SK-N-SH (cell line): ENCODE measurements around the gene C1QC. TPM values are rescaled to one million over a fixed set of nuclear protein-coding genes. Genes with fewer than 3 reads are reported as not detected.

Experiments
- CTCF ChIA-PET: fragments of 300-600, 350-600 bp; formaldehyde crosslinking; extraction: SDS; loops from one replicate; lab custom pipeline; 2021; lab: Yijun Ruan, JAX
- POLR2A ChIA-PET: fragments of 350-600 bp; sonication (Branson Sonifier 250); formaldehyde crosslinking; extraction: SDS; loops from one replicate; lab custom pipeline; 2020; ENCODE audit warnings: antibody characterized with exemption, inconsistent platforms; lab: Yijun Ruan, JAX
- DNase-seq: peaks from one replicate; pipeline ENCODE4 v3.0.0; 2012
- H2AFZ ChIP-seq: fragments of 200-600 bp; sonication (generic); 2 replicates; pipeline ENCODE4 v1.8.1; 2016; ENCODE audit warnings: antibody characterized with exemption, mild to moderate bottlenecking, low read depth
- H3F3A ChIP-seq: fragments of 200-600 bp; sonication (generic); replicated peaks from 2 replicates; pipeline ENCODE3; 2016; ENCODE audit warnings: antibody characterized with exemption, mild to moderate bottlenecking; ENCODE audit not compliant: insufficient read depth
- H3K27ac ChIP-seq, 2 experiments: fragments of 200-500 bp in 1 of 2; fragments of 200-600 bp in 1 of 2; sonication (Bioruptor generic) in 1 of 2; sonication (generic), shearing (Covaris generic) in 1 of 2; 2 replicates each; pipeline versions ENCODE4 v1.5.1 to v1.6.1; 2014 to 2016; ENCODE audit warnings: low read depth in 2 of 2, inconsistent platforms in 1 of 2, low read length in 1 of 2, mild to moderate bottlenecking in 1 of 2, mixed read lengths in 1 of 2
- H3K27me3 ChIP-seq: fragments of 200-600 bp; sonication (generic), shearing (Covaris generic); 2 replicates; pipeline ENCODE4 v1.6.1; 2016; ENCODE audit warnings: mixed run types; ENCODE audit not compliant: insufficient read depth
- H3K36me3 ChIP-seq, 2 experiments: fragments of 200-500 bp in 1 of 2; fragments of 200-600 bp in 1 of 2; sonication (Bioruptor generic) in 1 of 2; sonication (generic) in 1 of 2; replicated peaks in 1 of 2; 2 replicates each; pipeline versions ENCODE3 to v1.5.1; 2014 to 2016; ENCODE audit warnings: low read length in 1 of 2, mild to moderate bottlenecking in 1 of 2; ENCODE audit not compliant: insufficient read depth in 2 of 2, control insufficient read depth in 1 of 2
- H3K4me1 ChIP-seq, 2 experiments: fragments of 200-500 bp in 1 of 2; fragments of 200-600 bp in 1 of 2; sonication (Bioruptor generic) in 1 of 2; sonication (generic), shearing (Covaris generic) in 1 of 2; 2 replicates each; pipeline versions ENCODE4 v1.5.1 to v1.6.1; 2014 to 2016; ENCODE audit warnings: low read depth in 1 of 2, low read length in 1 of 2, mixed run types in 1 of 2; ENCODE audit not compliant: insufficient read depth in 2 of 2, control insufficient read depth in 1 of 2
- H3K4me2 ChIP-seq: fragments of 200-600 bp; sonication (generic), shearing (Covaris generic); 2 replicates; pipeline ENCODE4 v1.6.1; 2017; ENCODE audit warnings: mixed run types
- H3K4me3 ChIP-seq, 2 experiments: fragments of 200-500 bp in 1 of 2; fragments of 200-600 bp in 1 of 2; sonication (Bioruptor generic) in 1 of 2; sonication (generic), shearing (Covaris generic) in 1 of 2; 2 replicates each; pipeline versions ENCODE4 v1.5.1 to v1.8.1; 2014 to 2016; ENCODE audit warnings: low read depth in 2 of 2, inconsistent platforms in 1 of 2, low read length in 1 of 2, mild to moderate bottlenecking in 1 of 2, mixed read lengths in 1 of 2, moderate library complexity in 1 of 2
- H3K79me2 ChIP-seq: fragments of 200-600 bp; sonication (generic); 2 replicates; pipeline ENCODE4 v1.8.1; 2017; ENCODE audit warnings: mild to moderate bottlenecking; ENCODE audit not compliant: insufficient read depth
- H3K9ac ChIP-seq: fragments of 200-600 bp; sonication (generic); 2 replicates; pipeline ENCODE4 v1.6.1; 2017; ENCODE audit warnings: mixed run types
- H3K9me2 ChIP-seq: fragments of 200-600 bp; sonication (generic); 2 replicates; pipeline ENCODE4 v1.6.1; 2017; ENCODE audit warnings: mixed run types
- H3K9me3 ChIP-seq: fragments of 200-600 bp; sonication (generic); 2 replicates; pipeline ENCODE4 v1.6.1; 2017; ENCODE audit warnings: mixed run types, mild to moderate bottlenecking, moderate library complexity
- H4K20me1 ChIP-seq: fragments of 200-600 bp; sonication (generic); 2 replicates; pipeline ENCODE4 v1.6.1; 2017; ENCODE audit warnings: mild to moderate bottlenecking, mixed run types; ENCODE audit not compliant: insufficient read depth
- CTCF ChIP-seq: fragments of 200-600 bp; sonication (generic); IDR thresholded peaks from 2 replicates; pipeline ENCODE4 v1.6.1; 2017; ENCODE audit warnings: antibody characterized with exemption, mild to moderate bottlenecking, moderate library complexity
- EZH2phosphoT487 ChIP-seq: fragments of 200-600 bp; sonication (generic); IDR thresholded peaks from 2 replicates; pipeline ENCODE4 v1.6.1; 2017; ENCODE audit warnings: low read depth, mixed run types, mild to moderate bottlenecking, antibody characterized with exemption, moderate library complexity, borderline replicate concordance
- FOSL2 ChIP-seq: IDR thresholded peaks from 2 replicates; pipeline ENCODE4 v1.4.0; 2012; ENCODE audit warnings: low read depth, mild to moderate bottlenecking, moderate library complexity, borderline replicate concordance
- FOXM1 ChIP-seq: IDR thresholded peaks from 2 replicates; pipeline ENCODE4 v1.4.0; 2012; ENCODE audit warnings: low read depth, mild to moderate bottlenecking
- MEF2A ChIP-seq: IDR thresholded peaks from 2 replicates; pipeline ENCODE4 v1.4.0; 2012; ENCODE audit warnings: low read depth, borderline replicate concordance
- MXI1 ChIP-seq: IDR thresholded peaks from 2 replicates; pipeline ENCODE4 v1.6.1; 2012; ENCODE audit warnings: mild to moderate bottlenecking, low read depth, low read length, improper control_type of control experiment
- NFIC ChIP-seq: IDR thresholded peaks from 2 replicates; pipeline ENCODE4 v1.4.0; 2012; ENCODE audit warnings: borderline replicate concordance
- NRF1 ChIP-seq: IDR thresholded peaks from 2 replicates; pipeline ENCODE4 v1.6.1; 2012; ENCODE audit warnings: low read depth, mild to moderate bottlenecking, low read length
- RAD21 ChIP-seq: IDR thresholded peaks from 2 replicates; pipeline ENCODE4 v1.6.1; 2012; ENCODE audit warnings: mild to moderate bottlenecking, low read length
- TAF1 ChIP-seq: IDR thresholded peaks from 2 replicates; pipeline ENCODE4 v1.6.1; 2012; ENCODE audit warnings: low read depth, mild to moderate bottlenecking, low read length, moderate library complexity, borderline replicate concordance
- TCF12 ChIP-seq: IDR thresholded peaks from 2 replicates; pipeline ENCODE4 v1.4.0; 2012
- WGBS: methylation state at CpG from one replicate; pipeline ENCODE4 v1.1.6; 2017; ENCODE audit warnings: low lambda C conversion rate; 5-methylcytosine and 5-hydroxymethylcytosine counted together
- polyA plus RNA-seq, 3 experiments: library from polyadenylated mRNA; depleted of rRNA; stranded (reverse); fragments of >200 nt; gene quantifications; 2 replicates each; pipeline ENCODE4 v1.2.3, GENCODE V29; 2012
- TF ChIP-seq, protein P1 (sequence below): IDR thresholded peaks from 2 replicates; pipeline ENCODE4 v1.6.1; 2012; ENCODE audit warnings: mild to moderate bottlenecking, low read depth, low read length, moderate library complexity
- TF ChIP-seq, protein P2 (sequence below): IDR thresholded peaks from 2 replicates; pipeline ENCODE4; 2012

C1QC gene
- polyA plus RNA-seq, 1 of the 3 experiments (the other 2 are of a cell fraction), result not detected

DNA sequence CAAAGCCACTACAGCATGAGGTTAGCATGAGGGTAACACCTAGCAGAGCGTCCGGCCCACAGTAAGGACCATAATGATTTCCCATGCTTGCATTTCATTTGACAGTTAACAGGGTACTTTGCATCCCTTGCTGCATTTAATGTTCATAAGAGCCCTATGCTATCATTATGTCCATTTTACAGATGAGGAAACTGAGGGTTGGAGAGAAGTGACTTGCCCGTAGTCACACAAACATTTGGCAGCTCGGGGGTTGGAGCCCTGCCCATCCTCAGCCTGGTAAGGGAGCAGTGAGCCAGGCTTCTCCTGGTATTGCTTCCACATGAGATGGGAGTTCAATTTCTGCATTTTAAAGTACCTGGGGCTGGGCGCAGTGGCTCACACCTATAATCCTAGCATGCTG, 50.7 kb downstream of the C1QC start:
- no peak overlapping the region for H3K4me3 ChIP-seq
- no peaks in the 10 kb centered on the region for H3K27me3 ChIP-seq
- H2AFZ ChIP-seq, result no peak overlapping the region
- H4K20me1 ChIP-seq, result no peaks in the 10 kb centered on the region
- H3F3A ChIP-seq, result peaks cover 12% of the 10 kb centered on the region
- POLR2A ChIA-PET, result no interaction called here
- no peak for DNase-seq
- no peaks in the 10 kb centered on the region for H3K36me3 ChIP-seq
- TF ChIP-seq, protein P1, sequence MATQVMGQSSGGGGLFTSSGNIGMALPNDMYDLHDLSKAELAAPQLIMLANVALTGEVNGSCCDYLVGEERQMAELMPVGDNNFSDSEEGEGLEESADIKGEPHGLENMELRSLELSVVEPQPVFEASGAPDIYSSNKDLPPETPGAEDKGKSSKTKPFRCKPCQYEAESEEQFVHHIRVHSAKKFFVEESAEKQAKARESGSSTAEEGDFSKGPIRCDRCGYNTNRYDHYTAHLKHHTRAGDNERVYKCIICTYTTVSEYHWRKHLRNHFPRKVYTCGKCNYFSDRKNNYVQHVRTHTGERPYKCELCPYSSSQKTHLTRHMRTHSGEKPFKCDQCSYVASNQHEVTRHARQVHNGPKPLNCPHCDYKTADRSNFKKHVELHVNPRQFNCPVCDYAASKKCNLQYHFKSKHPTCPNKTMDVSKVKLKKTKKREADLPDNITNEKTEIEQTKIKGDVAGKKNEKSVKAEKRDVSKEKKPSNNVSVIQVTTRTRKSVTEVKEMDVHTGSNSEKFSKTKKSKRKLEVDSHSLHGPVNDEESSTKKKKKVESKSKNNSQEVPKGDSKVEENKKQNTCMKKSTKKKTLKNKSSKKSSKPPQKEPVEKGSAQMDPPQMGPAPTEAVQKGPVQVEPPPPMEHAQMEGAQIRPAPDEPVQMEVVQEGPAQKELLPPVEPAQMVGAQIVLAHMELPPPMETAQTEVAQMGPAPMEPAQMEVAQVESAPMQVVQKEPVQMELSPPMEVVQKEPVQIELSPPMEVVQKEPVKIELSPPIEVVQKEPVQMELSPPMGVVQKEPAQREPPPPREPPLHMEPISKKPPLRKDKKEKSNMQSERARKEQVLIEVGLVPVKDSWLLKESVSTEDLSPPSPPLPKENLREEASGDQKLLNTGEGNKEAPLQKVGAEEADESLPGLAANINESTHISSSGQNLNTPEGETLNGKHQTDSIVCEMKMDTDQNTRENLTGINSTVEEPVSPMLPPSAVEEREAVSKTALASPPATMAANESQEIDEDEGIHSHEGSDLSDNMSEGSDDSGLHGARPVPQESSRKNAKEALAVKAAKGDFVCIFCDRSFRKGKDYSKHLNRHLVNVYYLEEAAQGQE, result no peak
- no peak for TF ChIP-seq FOSL2
- TF ChIP-seq NRF1, result no peak
- no peak for TF ChIP-seq RAD21
- TF ChIP-seq EZH2phosphoT487, result no peak
- TF ChIP-seq TAF1, result no peak
- TF ChIP-seq, all 33 proteins: peak for 0
- Histone ChIP-seq H3K9ac (no peak overlapping the region), H3K79me2 (no peaks in the 10 kb centered on the region), H3K27ac (no peak overlapping the region), H3K4me2 (no peak overlapping the region), H3K9me3 (no peaks in the 10 kb centered on the region), H3K9me2 (no peaks in the 10 kb centered on the region), H3K4me1 (peaks cover 0 to 6% of the 10 kb centered on the region in 2 experiments; a peak in 3 of 4 replicates)
- CTCF ChIA-PET, result interaction anchor here (1.0 kb wide), 1 partner anchor 168 kb away, joined by 3 read pairs; no protein-coding TSS in a partner anchor
- 87% methylated on average over 5 of the region's 5 CpGs for WGBS

GRCh38 chr1:22696610-22697009, 53.2 kb downstream of the C1QC start:
- Histone ChIP-seq H3K9me2 (no peaks in the 10 kb centered on the region), H2AFZ (no peak overlapping the region), H3K79me2 (no peaks in the 10 kb centered on the region), H3K27ac (no peak overlapping the region), H3F3A (peaks cover 3% of the 10 kb centered on the region), H3K9me3 (no peaks in the 10 kb centered on the region), H3K4me3 (no peak overlapping the region), H3K4me1 (no peaks in the 10 kb centered on the region; a peak in 1 of 4 replicates), H3K9ac (no peak overlapping the region), H3K4me2 (no peak overlapping the region), H3K36me3 (no peaks in the 10 kb centered on the region), H3K27me3 (no peaks in the 10 kb centered on the region), H4K20me1 (no peaks in the 10 kb centered on the region)
- WGBS, result 89% methylated on average over 3 of the region's 3 CpGs
- no peak for DNase-seq
- CTCF ChIA-PET, result interaction anchor here (0.6 kb wide), 1 partner anchor 766 kb away, joined by 4 read pairs; no protein-coding TSS in a partner anchor
- POLR2A ChIA-PET, result no interaction called here
- no peak for TF ChIP-seq FOSL2
- TF ChIP-seq, protein P2, sequence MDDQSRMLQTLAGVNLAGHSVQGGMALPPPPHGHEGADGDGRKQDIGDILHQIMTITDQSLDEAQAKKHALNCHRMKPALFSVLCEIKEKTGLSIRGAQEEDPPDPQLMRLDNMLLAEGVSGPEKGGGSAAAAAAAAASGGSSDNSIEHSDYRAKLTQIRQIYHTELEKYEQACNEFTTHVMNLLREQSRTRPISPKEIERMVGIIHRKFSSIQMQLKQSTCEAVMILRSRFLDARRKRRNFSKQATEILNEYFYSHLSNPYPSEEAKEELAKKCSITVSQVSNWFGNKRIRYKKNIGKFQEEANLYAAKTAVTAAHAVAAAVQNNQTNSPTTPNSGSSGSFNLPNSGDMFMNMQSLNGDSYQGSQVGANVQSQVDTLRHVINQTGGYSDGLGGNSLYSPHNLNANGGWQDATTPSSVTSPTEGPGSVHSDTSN, result no peak
- TF ChIP-seq CTCF, result no peak
- TF ChIP-seq NFIC, result no peak
- TF ChIP-seq MXI1, result no peak
- TF ChIP-seq TCF12, result no peak
- TF ChIP-seq FOXM1, result no peak
- no peak for TF ChIP-seq MEF2A
